Measurements from ENCODE around the gene MFSD2B. TPM values are rescaled to one million over a fixed set of nuclear protein-coding genes. Genes with fewer than 3 reads are reported as not detected.
"Not testable (repeated sequence)": the region's sequence is repeated elsewhere in the genome, so short reads cannot be mapped to it uniquely, and the experiment has no call there.

MFSD2B gene
- total and polyA plus RNA-seq, 11 donors, result 0.01 to 0.19 (median 0.09) TPM; not detected in 8

DNA sequence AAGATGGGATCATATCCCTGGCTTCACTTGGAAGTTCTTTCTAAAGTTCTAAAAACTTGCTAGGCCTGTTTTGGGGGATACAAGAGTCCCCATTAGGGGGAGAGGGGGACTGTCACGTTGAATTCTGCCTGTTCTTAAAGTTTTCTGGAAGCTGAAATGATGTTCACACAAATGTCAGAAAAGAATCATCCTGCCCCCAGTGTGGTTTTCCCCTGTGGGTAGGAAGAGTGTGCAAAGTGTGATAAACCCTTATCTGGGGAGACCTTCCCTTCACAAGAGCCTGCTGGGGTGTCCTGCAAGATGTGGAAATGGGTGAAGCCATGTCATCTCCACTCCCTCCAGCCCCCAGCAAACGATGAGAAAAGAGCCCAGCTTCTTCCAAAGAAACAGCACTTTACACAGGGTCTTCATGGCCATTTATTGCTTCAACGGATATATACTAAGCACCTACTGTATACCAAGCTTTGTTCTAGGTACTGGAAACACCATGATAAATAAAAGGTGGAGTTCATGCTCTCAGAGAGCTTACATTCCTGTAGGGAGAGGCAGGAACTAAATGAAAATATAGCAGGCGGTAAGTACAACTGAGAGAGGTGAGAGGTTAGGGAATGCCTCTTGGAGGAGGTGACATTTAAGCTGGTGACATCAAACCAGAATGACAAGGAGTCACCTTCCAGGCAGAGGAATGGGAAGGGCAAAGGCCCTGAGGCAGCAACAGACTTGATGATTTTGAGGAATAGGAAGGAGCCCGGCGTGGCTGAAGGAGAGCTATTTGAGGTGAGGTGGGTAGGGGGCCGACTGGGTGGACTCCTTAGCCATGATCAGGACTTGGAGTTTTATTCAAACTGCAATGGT lies 1.6 kb downstream of the MFSD2B start:
- no peaks in the 10 kb centered on the region for H3K9me3 ChIP-seq
- TF ChIP-seq, protein P1, sequence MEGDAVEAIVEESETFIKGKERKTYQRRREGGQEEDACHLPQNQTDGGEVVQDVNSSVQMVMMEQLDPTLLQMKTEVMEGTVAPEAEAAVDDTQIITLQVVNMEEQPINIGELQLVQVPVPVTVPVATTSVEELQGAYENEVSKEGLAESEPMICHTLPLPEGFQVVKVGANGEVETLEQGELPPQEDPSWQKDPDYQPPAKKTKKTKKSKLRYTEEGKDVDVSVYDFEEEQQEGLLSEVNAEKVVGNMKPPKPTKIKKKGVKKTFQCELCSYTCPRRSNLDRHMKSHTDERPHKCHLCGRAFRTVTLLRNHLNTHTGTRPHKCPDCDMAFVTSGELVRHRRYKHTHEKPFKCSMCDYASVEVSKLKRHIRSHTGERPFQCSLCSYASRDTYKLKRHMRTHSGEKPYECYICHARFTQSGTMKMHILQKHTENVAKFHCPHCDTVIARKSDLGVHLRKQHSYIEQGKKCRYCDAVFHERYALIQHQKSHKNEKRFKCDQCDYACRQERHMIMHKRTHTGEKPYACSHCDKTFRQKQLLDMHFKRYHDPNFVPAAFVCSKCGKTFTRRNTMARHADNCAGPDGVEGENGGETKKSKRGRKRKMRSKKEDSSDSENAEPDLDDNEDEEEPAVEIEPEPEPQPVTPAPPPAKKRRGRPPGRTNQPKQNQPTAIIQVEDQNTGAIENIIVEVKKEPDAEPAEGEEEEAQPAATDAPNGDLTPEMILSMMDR (IDR thresholded peaks at IDR 0.05), result no peak
- TF ChIP-seq POLR2A (IDR thresholded peaks at IDR 0.05), result no peak
- H3K27ac ChIP-seq, result no peak overlapping the region
- 77 to 89% (median 82%) methylated on average over 7 of the region's 7 CpGs for WGBS, 4 donors
- intact Hi-C loops (cut with DNase I), result no loop called here
- peaks cover 8 to 26% (median 20%) of the 10 kb centered on the region in 9 donors for H3K27me3 ChIP-seq
- no peak for DNase-seq
- no peaks in the 10 kb centered on the region for H3K36me3 ChIP-seq
- H3K4me1 ChIP-seq, result peaks cover 0 to 15% (median 8%) of the 10 kb centered on the region in 12 donors
- ATAC-seq, result no peak
- H3K4me3 ChIP-seq, result no peak overlapping the region

DNA sequence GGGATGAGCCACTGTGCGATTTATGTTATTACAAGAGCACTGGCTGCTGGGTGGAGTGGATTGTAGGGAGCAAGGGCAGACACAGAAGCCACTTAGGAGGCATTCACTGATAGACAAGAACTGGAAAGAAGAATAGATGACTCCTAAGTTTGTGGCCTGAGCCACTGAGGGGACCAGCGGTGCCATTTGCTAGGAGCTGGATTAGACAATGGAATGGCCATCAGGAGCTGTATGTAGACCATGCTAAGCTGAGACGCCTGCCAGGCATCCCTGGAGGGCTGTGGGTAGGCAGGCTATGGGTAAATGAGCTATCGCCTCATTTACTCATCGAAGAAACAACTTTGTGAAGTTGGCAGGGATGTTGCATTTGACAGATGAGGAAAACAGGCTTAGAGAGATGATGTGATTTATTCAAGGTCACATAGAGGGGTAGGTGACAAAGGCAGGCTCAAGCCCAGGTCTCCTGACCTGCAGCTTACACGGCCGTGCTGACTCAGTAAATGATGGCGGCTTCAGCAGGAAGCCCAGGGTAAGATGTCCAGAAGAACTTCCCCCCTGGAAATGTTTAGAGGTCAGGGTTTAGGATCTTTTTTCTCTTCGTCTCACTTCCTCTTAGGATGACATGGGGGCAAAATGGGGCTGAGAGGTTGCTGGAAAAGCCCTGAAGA lies 2.8 kb downstream of the MFSD2B start:
- TF ChIP-seq, protein P1 (IDR thresholded peaks at IDR 0.05), result no peak
- TF ChIP-seq POLR2A (IDR thresholded peaks at IDR 0.05), result no peak
- intact Hi-C loops (cut with DNase I), result no loop called here
- Histone ChIP-seq H3K36me3 (no peaks in the 10 kb centered on the region), H3K9me3 (no peaks in the 10 kb centered on the region), H3K27me3 (peaks cover 8 to 26% (median 20%) of the 10 kb centered on the region in 9 donors), H3K4me3 (no peak overlapping the region), H3K27ac (no peak overlapping the region), H3K4me1 (peaks cover 0 to 15% (median 8%) of the 10 kb centered on the region in 12 donors)
- DNase-seq (no peak), ATAC-seq (no peak)
- 80 to 87% (median 84%) methylated on average over 9 of the region's 9 CpGs for WGBS, 4 donors

DNA sequence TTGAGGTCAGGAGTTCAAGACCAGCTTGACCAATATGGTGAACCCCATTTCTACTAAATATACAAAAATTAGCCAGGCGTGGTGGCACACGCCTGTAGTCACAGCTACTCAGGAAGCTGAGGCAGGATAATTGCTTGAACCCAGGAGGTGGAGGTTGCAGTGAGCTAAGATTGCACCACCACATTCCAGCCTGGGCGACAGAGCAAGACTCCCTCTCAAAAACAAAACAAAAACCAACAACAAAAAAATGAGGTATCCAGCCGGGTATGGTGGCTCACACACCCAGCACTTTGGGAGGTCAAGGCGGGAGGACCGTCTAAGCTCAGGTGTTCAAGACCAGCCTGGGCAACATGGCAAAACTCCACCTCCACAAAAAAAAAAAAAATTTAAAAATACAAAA lies 5.0 kb downstream of the MFSD2B start:
- H3K36me3 ChIP-seq; H3K9me3 ChIP-seq; intact Hi-C loops (cut with DNase I); H3K4me3 ChIP-seq; H3K4me1 ChIP-seq; DNase-seq; ATAC-seq; H3K27ac ChIP-seq: not testable (repeated sequence)
- H3K27me3 ChIP-seq, result peaks cover 7 to 16% (median 14%) of the 10 kb centered on the region in 9 donors
- 83 to 95% (median 93%) methylated on average over 6 of the region's 6 CpGs for WGBS, 4 donors

DNA sequence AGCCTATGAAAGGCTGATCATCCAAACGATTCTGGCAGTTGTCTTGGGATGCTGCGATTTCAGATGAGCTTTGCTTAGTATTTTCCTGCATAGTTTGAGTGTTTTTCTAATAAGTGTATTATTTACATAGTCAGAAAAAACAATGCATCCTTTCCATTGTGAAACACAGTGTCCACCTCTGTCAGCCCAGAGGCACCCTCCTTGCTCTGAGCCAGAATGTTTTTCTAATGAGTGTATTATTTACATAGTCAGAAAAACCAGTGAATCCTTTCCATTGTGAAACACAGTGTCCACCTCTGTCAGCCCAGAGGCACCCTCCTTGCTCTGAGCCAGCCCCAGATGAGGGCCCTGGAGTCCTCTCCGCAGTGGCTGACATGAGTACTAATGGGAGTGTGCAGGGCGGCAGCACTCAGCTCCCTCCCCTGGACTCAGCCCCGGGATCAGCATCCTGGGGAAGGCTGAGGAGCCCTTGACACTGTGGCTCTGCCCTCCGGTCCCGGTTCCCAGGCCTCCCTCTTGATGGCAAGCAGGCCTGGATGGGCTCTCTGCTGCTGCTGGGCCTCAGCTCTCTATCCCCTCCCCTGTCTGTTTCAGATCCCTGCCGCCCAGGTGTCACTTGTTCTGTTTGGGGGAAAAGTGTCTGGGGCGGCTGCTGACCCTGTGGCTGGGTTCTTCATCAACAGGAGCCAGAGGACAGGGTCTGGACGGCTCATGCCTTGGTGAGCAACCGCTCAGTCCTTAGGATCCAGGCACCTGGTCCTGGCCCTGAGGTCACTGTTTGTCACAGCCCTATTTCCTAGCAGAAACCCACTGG lies 5.9 kb downstream of the MFSD2B start:
- Histone ChIP-seq H3K36me3 (no peaks in the 10 kb centered on the region), H3K4me1 (no peaks in the 10 kb centered on the region), H3K27ac (no peak overlapping the region), H3K9me3 (no peaks in the 10 kb centered on the region), H3K27me3 (peaks cover 0 to 7% (median 5%) of the 10 kb centered on the region in 9 donors), H3K4me3 (no peak overlapping the region)
- TF ChIP-seq POLR2A (IDR thresholded peaks at IDR 0.05), result no peak
- TF ChIP-seq, protein P1 (IDR thresholded peaks at IDR 0.05), result no peak
- ATAC-seq, result no peak
- 72 to 75% (median 72%) methylated on average over 10 to 11 of the region's 11 CpGs for WGBS, 4 donors
- intact Hi-C loops (cut with DNase I), result no loop called here
- no peak for DNase-seq

Data from heart left ventricle (tissue), 16 donors.